Esophagus squamous epithelium (tissue), 4 donors: ENCODE measurements around the gene DSEL.

Experiments used
- CTCF ChIP-seq, 6 experiments: fragments of 450-650 bp in 4 of 6; fragments of 200-600 bp in 2 of 6; sonication (generic) in 2 of 6; IDR thresholded peaks; one replicate each; pipeline ENCODE4 v1.5.1; 2016 to 2019; ENCODE audit warnings: antibody characterized with exemption in 6 of 6, mild to moderate bottlenecking in 4 of 6, moderate library complexity in 4 of 6
- POLR2A ChIP-seq, 4 donors: fragments of 450-650 bp; IDR thresholded peaks; one replicate each; pipeline ENCODE4 v1.6.1; 2017; ENCODE audit warnings: antibody characterized with exemption in 4 of 4, mild to moderate bottlenecking in 4 of 4, moderate library complexity in 3 of 4

- no peak for TF ChIP-seq CTCF (IDR thresholded peaks at IDR 0.05)
- peak in 3 of 4 donors; percentile 23 to 39 (median 29) for TF ChIP-seq POLR2A (IDR thresholded peaks at IDR 0.05)
Measured at GRCh38 chr18:67516539-67517443, at the start of gene DSEL.
